Measurements from ENCODE around the gene LITAFD.

GRCh38 chr16:8854298-8854948 is 27.7 kb upstream of the LITAFD start:
- no peak for TF ChIP-seq CTCF (IDR thresholded peaks at IDR 0.05 in 8 of 11, conservative IDR thresholded peaks at IDR 0.05 in 3 of 11)
- TF ChIP-seq POLR2AphosphoS5 (IDR thresholded peaks at IDR 0.05): no peak
- TF ChIP-seq POLR2A (IDR thresholded peaks at IDR 0.05): no peak

All from spleen (tissue), 7 donors.